Astrocyte (in vitro differentiated cells and primary cell): ENCODE data around the gene FKBP7. TPM values are rescaled to one million over a fixed set of nuclear protein-coding genes. Genes with fewer than 3 reads are reported as not detected.

Source experiments
- DNase-seq: peaks from one replicate; pipeline ENCODE4 v3.0.0-alpha.2; 2010; ENCODE audit warnings: low read depth
- FAIRE-seq: peaks from 2 replicates; lab custom pipeline; 2011; peaks lifted over from hg19 to GRCh38; lab: Jason Lieb, UNC
- H2AFZ ChIP-seq: 2 replicates; pipeline ENCODE4 v1.6.0; 2012; ENCODE audit warnings: low read depth, low read length, inconsistent platforms
- H3K27ac ChIP-seq: 2 replicates; pipeline ENCODE4 v1.5.1; 2011; ENCODE audit warnings: low read depth, low read length, inconsistent platforms
- H3K27me3 ChIP-seq: 2 replicates; pipeline ENCODE4 v1.6.0; 2011; ENCODE audit warnings: low read length, inconsistent platforms; ENCODE audit not compliant: insufficient read depth
- H3K36me3 ChIP-seq: 2 replicates; pipeline ENCODE4 v1.5.1; 2011; ENCODE audit warnings: low read length, inconsistent platforms; ENCODE audit not compliant: insufficient read depth
- H3K4me1 ChIP-seq: 2 replicates; pipeline ENCODE4 v1.5.1; 2011; ENCODE audit warnings: low read length, inconsistent platforms; ENCODE audit not compliant: insufficient read depth
- H3K4me2 ChIP-seq: 2 replicates; pipeline ENCODE4 v1.6.0; 2012; ENCODE audit warnings: low read length, inconsistent platforms
- H3K4me3 ChIP-seq: 2 replicates; pipeline ENCODE4 v1.5.1; 2011; ENCODE audit warnings: low read depth, mild to moderate bottlenecking, low read length, inconsistent platforms; ENCODE audit not compliant: insufficient read depth
- H3K79me2 ChIP-seq: 2 replicates; pipeline ENCODE4 v1.6.0; 2012; ENCODE audit warnings: mild to moderate bottlenecking, low read length, inconsistent platforms; ENCODE audit not compliant: insufficient read depth
- H3K9ac ChIP-seq: 2 replicates; pipeline ENCODE4 v1.6.0; 2012; ENCODE audit warnings: mild to moderate bottlenecking, low read length, inconsistent platforms
- H3K9me3 ChIP-seq: 2 replicates; pipeline ENCODE4 v1.5.1; 2012; ENCODE audit warnings: low read depth, mild to moderate bottlenecking, low read length, inconsistent platforms; ENCODE audit not compliant: insufficient read depth
- H4K20me1 ChIP-seq: 2 replicates; pipeline ENCODE4 v1.6.0; 2012; ENCODE audit warnings: low read length, inconsistent platforms; ENCODE audit not compliant: insufficient read depth
- H3K27ac Mint-ChIP-seq: one replicate; pipeline ENCODE4 v1.8.0; 2021; ENCODE audit warnings: mild to moderate bottlenecking, mixed read lengths; ENCODE audit not compliant: unreplicated experiment
- H3K27me3 Mint-ChIP-seq: one replicate; pipeline ENCODE4 v1.8.0; 2021; ENCODE audit warnings: low read depth, mixed read lengths; ENCODE audit not compliant: unreplicated experiment
- H3K36me3 Mint-ChIP-seq: one replicate; pipeline ENCODE4 v1.8.0; 2021; ENCODE audit warnings: low read depth, mixed read lengths; ENCODE audit not compliant: unreplicated experiment
- H3K4me1 Mint-ChIP-seq: one replicate; pipeline ENCODE4 v1.8.0; 2021; ENCODE audit warnings: low read depth, mixed read lengths; ENCODE audit not compliant: unreplicated experiment
- H3K4me3 Mint-ChIP-seq: one replicate; pipeline ENCODE4 v1.8.0; 2021; ENCODE audit warnings: mild to moderate bottlenecking, moderate library complexity, mixed read lengths; ENCODE audit not compliant: unreplicated experiment
- H3K9me3 Mint-ChIP-seq: one replicate; pipeline ENCODE4 v1.8.0; 2021; ENCODE audit warnings: mild to moderate bottlenecking, mixed read lengths; ENCODE audit not compliant: unreplicated experiment
- CTCF ChIP-seq: IDR thresholded peaks from 2 replicates; pipeline ENCODE4 v1.5.1; 2011; ENCODE audit warnings: low read depth, mild to moderate bottlenecking, inconsistent platforms, low read length, moderate library complexity; ENCODE audit not compliant: insufficient read depth
- EZH2 ChIP-seq: IDR thresholded peaks from 2 replicates; pipeline ENCODE4 v1.6.1; 2012; ENCODE audit warnings: mild to moderate bottlenecking, low read length, inconsistent platforms; ENCODE audit not compliant: insufficient read depth
- total RNA-seq: library from RNA; stranded (reverse); gene quantifications from 2 replicates; pipeline ENCODE4 v1.2.1, GENCODE V29; 2021

FKBP7 gene
- total RNA-seq, 1 donor from 2014 or later: 45.1 TPM

- H3K4me1 Mint-ChIP-seq: peaks cover 10% of the 10 kb centered on the region
- TF ChIP-seq EZH2 (no peak), CTCF (peak; percentile 97)
- Histone ChIP-seq H3K79me2 (peaks cover 16% of the 10 kb centered on the region), H3K9me3 (no peaks in the 10 kb centered on the region), H2AFZ (peak overlapping the region; percentile 84), H3K9ac (peak overlapping the region; percentile 96), H3K36me3 (no peaks in the 10 kb centered on the region), H3K27ac (peak overlapping the region; percentile 98), H3K4me1 (peaks cover 6% of the 10 kb centered on the region), H3K4me2 (peak overlapping the region; percentile 86), H3K27me3 (no peaks in the 10 kb centered on the region), H3K4me3 (peak overlapping the region; percentile 82), H4K20me1 (no peaks in the 10 kb centered on the region)
- no peaks in the 10 kb centered on the region for H3K27me3 Mint-ChIP-seq
- H3K27ac Mint-ChIP-seq: peak overlapping the region; percentile 98
- H3K36me3 Mint-ChIP-seq: no peaks in the 10 kb centered on the region
- DNase-seq: peak; percentile 88
- peak; percentile 83 for FAIRE-seq
- no peaks in the 10 kb centered on the region for H3K9me3 Mint-ChIP-seq
- peak overlapping the region; percentile 87 for H3K4me3 Mint-ChIP-seq
Measured at GRCh38 chr2:178414266-178415247, 63.8 kb downstream of the FKBP7 start.

Other genes with a start within 250 kb of the FKBP7 start
- gene PRKRA, start 27.4 kb downstream of the FKBP7 start, total RNA-seq: 43.2 and 47.9 TPM in 2 replicates
- gene PJVK, start 27.2 kb downstream of the FKBP7 start, total RNA-seq: 2.4 and 3.4 TPM in 2 replicates
- 41.0 and 42.1 TPM in 2 replicates for gene PLEKHA3, start 1.9 kb upstream of the FKBP7 start, total RNA-seq